ENCODE results near the gene C8G.

- TF ChIP-seq CTCF (IDR thresholded peaks at IDR 0.05) (no peak), POLR2AphosphoS5 (IDR thresholded peaks at IDR 0.05; ENCODE audit: low read depth, low read length) (no peak), TCF7L2 (IDR thresholded peaks at IDR 0.05; ENCODE audit: low read depth, low read length) (no peak), REST (IDR thresholded peaks at IDR 0.05; ENCODE audit: insufficient read depth in 1 of 2, low read depth in 2 of 2, low read length in 1 of 2) (no peak), SIN3A (IDR thresholded peaks at IDR 0.05; ENCODE audit: borderline replicate concordance, insufficient read depth, low read depth, low read length) (no peak)
These were observed 12.4 kb downstream of the C8G start for GRCh38 chr9:136957461-136957860.
